Measurements from ENCODE around the gene GMCL2.

DNA sequence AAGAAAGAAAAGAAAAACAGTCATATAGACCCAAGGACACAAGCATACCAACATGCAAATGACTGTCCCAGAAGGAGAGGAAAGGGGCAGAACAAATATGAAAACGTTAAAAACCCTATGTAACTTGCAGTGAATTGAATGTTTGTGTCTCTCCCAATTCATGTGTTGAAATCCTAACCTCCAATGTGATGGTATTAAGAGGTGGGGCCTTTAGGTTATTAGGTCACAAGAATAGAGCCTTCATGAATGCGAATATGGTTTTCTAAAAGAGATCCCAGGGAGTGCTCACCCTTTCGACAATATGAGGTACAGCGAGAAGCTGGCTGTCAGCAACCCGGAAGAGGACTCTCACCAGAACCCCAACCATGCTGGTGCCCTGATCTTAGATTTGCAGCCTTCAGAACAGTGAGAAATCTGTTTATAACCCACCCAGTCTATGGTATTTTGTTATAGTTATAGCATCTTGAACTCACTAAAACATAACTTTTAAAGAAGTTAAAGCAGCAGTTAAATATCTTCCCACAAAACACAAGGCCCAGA lies 31.1 kb upstream of the GMCL2 start:
- no peak for TF ChIP-seq CTCF (IDR thresholded peaks at IDR 0.05)
- TF ChIP-seq POLR2AphosphoS5 (IDR thresholded peaks at IDR 0.05) = no peak
- no peak for TF ChIP-seq EP300 (IDR thresholded peaks at IDR 0.05)

Measured in sigmoid colon (tissue), 4 donors.